HG02970 (cell line): ENCODE measurements around the gene MED19.
"Not testable (repeated sequence)": the region's sequence is repeated elsewhere in the genome, so short reads cannot be mapped to it uniquely, and the experiment has no call there.

Source experiments
- ATAC-seq: cut with Tn5 transposase; IDR thresholded peaks from one replicate; pipeline ENCODE4 v1.9.1; 2021; ENCODE audit warnings: mild to moderate bottlenecking, moderate library complexity, moderate number of reproducible peaks; ENCODE audit not compliant: unreplicated experiment, low FRiP score

Gene MED19

GRCh38 chr11:57705432-57705831 lies 6.6 kb downstream of the MED19 start:
- ATAC-seq = not testable (repeated sequence)

GRCh38 chr11:57704932-57705331 lies 7.1 kb downstream of the MED19 start:
- no peak for ATAC-seq

- ATAC-seq = no peak
Observed at GRCh38 chr11:57703341-57703740, 8.7 kb downstream of the MED19 start.

- no peak for ATAC-seq
Observed at GRCh38 chr11:57700425-57700824, 11.6 kb downstream of the MED19 start.

GRCh38 chr11:57699813-57700212 lies 12.2 kb downstream of the MED19 start:
- ATAC-seq = no peak

GRCh38 chr11:57698843-57699365 lies 13.1 kb downstream of the MED19 start:
- ATAC-seq = no peak

GRCh38 chr11:57690474-57690873 lies 21.5 kb downstream of the MED19 start:
- ATAC-seq = not testable (repeated sequence)

GRCh38 chr11:57681168-57681567 lies 30.8 kb downstream of the MED19 start:
- no peak for ATAC-seq

- ATAC-seq = no peak
Observed at GRCh38 chr11:57680552-57680874, 31.5 kb downstream of the MED19 start.

- no peak for ATAC-seq
Observed at GRCh38 chr11:57679396-57679795, 32.6 kb downstream of the MED19 start.

GRCh38 chr11:57675176-57675941 lies 36.7 kb downstream of the MED19 start:
- no peak for ATAC-seq

GRCh38 chr11:57674251-57674650 lies 37.8 kb downstream of the MED19 start:
- ATAC-seq = no peak

- ATAC-seq = no peak
Observed at GRCh38 chr11:57668434-57668782, 43.6 kb downstream of the MED19 start.

- ATAC-seq = peak; percentile 88
Observed at GRCh38 chr11:57667736-57668433, 44.1 kb downstream of the MED19 start, which contains the start of gene ZDHHC5. Gene ZDHHC5 (plus strand): TSS chr11:57668114. CDS start chr11:57673091, 4,977 bp downstream.

GRCh38 chr11:57667117-57667735 lies 44.8 kb downstream of the MED19 start:
- peak; percentile 72 for ATAC-seq

- ATAC-seq = no peak
Observed at GRCh38 chr11:57663975-57664374, 48.0 kb downstream of the MED19 start.

GRCh38 chr11:57662893-57663292 lies 49.1 kb downstream of the MED19 start:
- ATAC-seq = no peak

- ATAC-seq = no peak
Observed at GRCh38 chr11:57659669-57660068, 52.3 kb downstream of the MED19 start.

GRCh38 chr11:57658023-57658361 lies 54.0 kb downstream of the MED19 start:
- no peak for ATAC-seq

GRCh38 chr11:57657194-57658022 lies 54.6 kb downstream of the MED19 start, which contains the start of gene CLP1:
Gene CLP1 (plus strand): TSS chr11:57657762. CDS start chr11:57659477, 1,715 bp downstream.
- peak; percentile 99 for ATAC-seq

- ATAC-seq = no peak
Observed at GRCh38 chr11:57656885-57657193, 55.2 kb downstream of the MED19 start.
